Bronchus fibroblast of lung (primary cell): ENCODE data around the gene SIX1. TPM values are rescaled to one million over a fixed set of nuclear protein-coding genes. Genes with fewer than 3 reads are reported as not detected.

Source experiments
- total RNA-seq: library from RNA; depleted of rRNA; stranded (reverse); fragments of >200 nt; gene quantifications from 2 replicates; pipeline ENCODE4 v1.2.3, GENCODE V29; 2015

Gene SIX1
- total RNA-seq, result 48.8 and 50.4 TPM in 2 replicates

DNA sequence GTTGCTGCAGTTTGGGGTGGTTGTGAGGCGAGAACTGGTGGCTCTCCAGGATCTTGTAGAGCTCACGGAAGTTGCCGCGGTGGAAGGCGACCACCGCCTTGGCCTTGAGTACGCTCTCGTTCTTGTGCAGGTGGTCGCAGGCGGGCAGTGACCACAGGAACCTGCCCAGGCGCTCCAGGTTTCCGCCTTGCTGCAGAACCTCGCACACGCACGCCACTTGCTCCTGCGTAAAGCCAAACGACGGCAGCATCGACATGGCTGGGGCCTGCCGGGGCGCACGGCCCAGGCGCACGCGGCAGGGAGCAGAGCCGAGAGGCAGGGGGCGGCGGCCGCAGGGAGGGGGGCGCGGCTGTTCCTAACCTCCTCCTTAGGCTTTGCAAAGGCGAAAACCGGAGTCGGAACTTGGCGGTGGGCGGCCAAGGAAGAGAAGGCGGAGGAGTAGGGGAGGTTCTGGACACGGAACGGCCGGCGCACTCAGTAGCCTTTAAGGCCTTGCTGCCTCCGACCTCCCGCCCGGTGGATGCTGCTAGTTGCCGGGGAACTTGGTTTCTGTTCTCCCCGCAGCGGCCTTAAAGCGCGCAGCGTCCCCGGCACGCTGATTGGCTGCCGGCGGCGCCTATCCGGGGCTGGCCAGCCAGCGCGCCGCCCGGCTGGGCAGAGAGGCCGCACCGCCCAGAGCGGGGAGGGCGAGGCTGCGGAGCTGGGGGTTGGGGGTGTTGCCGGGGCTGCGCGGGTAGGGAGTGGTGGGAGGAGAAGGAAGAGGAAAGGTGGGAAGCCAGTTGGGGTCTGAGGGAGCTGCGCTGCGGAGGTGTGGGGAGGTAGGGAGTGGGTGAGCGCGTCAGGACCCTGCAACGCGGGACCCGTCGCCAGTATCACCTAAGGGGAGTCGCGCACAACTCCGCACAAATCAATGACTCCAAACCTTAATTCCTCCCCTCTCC lies at the start of gene SIX1:
Gene SIX1, minus strand, starts transcription at position 544 of the 941 bp plus-strand sequence. Its CDS starts 288 bp downstream, at position 256.

Other genes starting within 250 kb of the SIX1 start
- under 0.01 and 0.67 TPM in 2 replicates for gene C14orf39, start 163.4 kb downstream of the SIX1 start, total RNA-seq
- not detected in 2 replicates for gene SIX6, start 140.3 kb downstream of the SIX1 start, total RNA-seq
- gene SIX4, start 74.9 kb upstream of the SIX1 start, total RNA-seq, result 21.0 and 23.5 TPM in 2 replicates
- gene MNAT1, start 85.3 kb upstream of the SIX1 start, total RNA-seq, result 31.9 and 38.9 TPM in 2 replicates